HG02885 (cell line): ENCODE data around the gene AKAP9.
"Not testable (repeated sequence)": the region's sequence is repeated elsewhere in the genome, so short reads cannot be mapped to it uniquely, and the experiment has no call there.

Source experiments
- ATAC-seq: cut with Tn5 transposase; IDR thresholded peaks from one replicate; pipeline ENCODE4 v1.9.1; 2021; ENCODE audit warnings: mild to moderate bottlenecking; ENCODE audit not compliant: unreplicated experiment, poor library complexity

Gene AKAP9

DNA sequence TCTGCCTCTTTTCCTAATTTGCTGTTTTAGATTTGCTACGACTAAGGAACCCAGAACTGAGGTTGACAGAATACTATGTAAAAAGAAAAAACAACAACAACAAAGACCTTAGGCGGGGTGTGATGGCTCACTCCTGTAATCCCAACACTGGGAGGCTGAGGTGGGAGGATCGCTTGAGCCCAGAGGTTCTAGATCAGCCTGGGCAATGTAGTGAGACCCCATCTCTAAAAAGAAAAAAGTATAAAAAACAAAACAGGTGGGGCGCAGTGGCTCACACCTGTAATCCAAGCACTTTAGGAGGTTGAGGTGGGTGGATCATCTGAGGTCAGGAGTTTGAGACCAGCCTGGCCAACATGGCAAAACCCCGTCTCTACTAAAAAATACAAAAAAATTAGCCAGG, 4.3 kb downstream of the AKAP9 start:
- not testable (repeated sequence) for ATAC-seq

DNA sequence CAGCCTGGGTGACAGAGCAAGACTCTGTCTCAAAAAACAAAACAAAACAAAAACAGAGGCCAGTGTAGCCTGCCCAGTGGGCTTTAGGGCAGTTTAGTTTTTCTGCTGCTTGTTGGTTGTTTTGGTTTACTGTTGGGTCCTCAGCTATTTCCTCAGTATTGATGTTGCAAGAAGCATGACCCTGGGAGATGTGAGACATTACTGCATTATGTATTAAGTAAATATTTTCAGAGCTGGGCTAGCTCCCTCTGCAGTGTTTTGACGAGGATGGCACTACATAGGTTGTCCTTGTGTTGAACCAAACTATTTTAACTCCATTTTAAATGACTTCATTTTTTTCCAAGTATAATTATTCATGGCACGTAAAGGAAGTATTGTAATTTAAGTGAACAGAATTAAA, 4.8 kb downstream of the AKAP9 start:
- no peak for ATAC-seq

GRCh38 chr7:91946549-91946948, 5.9 kb downstream of the AKAP9 start:
- no peak for ATAC-seq

GRCh38 chr7:91947948-91948347, 7.3 kb downstream of the AKAP9 start:
- ATAC-seq, result no peak

DNA sequence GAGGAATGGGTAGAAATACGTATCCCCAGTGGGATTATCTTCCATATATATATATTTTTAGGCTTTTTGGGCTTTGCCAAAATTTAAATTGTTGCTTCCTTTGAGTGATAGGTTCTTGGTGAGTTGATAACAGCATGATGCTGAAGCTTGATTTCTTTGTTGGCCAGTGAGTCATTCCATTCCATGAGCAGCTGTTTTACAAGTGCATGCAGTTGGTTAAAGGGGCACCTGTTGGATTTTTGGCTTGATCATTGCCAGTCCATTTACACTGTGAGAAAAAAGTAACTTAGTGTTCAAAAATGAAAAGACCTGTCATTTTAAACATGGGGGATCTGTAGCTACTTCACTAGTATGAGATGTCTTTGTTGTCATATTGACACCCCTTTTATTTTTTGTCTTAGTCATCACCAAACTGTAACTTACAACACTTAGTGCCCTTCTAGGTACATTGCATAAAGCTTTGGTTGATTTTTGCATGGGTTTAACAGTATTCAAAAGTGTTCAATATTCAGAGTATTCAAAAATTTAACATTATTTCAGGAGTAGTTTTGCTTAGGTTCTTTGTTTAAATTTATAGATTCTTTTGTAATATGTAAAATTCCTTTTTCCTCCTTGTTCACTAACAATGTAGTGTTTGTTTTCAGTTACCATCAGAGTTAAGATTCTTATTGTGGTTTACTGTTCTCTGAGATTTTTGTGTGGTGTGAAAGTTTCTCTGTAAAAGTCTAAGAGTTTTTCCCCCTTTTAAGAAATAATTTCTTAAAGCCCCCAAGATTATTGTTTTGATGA, 8.8 kb downstream of the AKAP9 start:
- peak; percentile 51 for ATAC-seq

- ATAC-seq, result no peak
Measured at GRCh38 chr7:91953618-91954017, 13.0 kb downstream of the AKAP9 start.

- ATAC-seq, result not testable (repeated sequence)
Measured at GRCh38 chr7:91956464-91956863, 15.8 kb downstream of the AKAP9 start.

DNA sequence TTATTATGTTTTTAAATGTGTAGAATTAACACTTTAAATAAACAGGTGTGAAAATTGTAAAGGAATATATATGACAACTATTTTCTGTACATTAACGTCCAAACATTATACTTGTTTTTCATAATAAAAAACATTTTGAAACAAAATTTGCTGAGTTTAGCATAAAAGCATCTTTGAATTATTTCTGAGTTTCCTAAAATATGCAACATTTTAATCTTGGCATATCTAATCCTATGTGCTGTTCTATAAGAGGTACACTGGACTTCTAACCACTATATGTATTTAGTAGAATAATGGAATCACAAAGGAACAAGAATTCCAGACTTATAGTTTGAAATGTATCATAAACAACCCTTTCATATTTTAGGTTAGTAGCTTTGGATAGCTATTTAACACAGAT, 16.6 kb downstream of the AKAP9 start:
- no peak for ATAC-seq

GRCh38 chr7:91957823-91958222, 17.2 kb downstream of the AKAP9 start:
- no peak for ATAC-seq

DNA sequence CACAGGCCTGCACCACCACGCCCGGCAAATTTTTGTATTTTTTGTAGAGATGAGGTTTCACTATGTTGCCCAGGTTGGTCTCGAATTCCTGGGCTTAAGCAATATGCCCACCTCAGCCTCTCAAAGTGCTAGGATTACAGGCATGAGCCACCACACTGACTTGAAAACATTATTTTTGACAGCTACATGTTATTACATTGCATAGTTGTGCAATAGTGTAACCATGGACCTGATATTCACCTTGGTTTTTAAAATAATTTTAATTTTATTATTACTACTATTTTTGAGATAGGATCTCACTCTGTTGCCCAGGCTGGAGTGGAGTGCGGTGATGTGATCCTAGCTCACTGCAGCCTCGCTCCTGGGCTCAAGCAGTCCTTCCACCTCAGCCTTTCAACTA, 18.4 kb downstream of the AKAP9 start:
- ATAC-seq, result no peak

GRCh38 chr7:91961816-91962215, 21.2 kb downstream of the AKAP9 start:
- ATAC-seq, result no peak

- no peak for ATAC-seq
Measured at GRCh38 chr7:91962419-91962818, 21.8 kb downstream of the AKAP9 start.

DNA sequence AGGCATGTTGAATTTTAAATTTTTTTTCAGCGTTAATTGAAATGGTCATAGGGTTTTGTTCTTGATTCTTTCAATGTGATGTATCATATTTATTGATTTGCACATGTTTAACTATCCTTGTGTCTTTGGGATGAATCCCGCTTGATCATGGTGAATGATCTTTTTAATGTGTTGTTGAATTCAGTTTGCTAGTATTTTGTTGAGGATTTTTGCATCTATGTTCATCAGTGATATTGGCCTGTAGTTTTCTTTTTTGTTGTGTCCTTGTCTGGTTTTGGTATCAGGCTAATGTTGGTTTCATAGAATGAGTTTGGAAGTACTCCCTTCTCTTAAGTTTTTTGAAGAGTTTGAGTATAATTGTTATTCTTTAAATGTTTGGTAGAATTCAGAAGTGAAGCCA, 26.9 kb downstream of the AKAP9 start:
- not testable (repeated sequence) for ATAC-seq

- ATAC-seq, result no peak
Measured at GRCh38 chr7:91973639-91974038, 33.0 kb downstream of the AKAP9 start.

GRCh38 chr7:91974066-91974465, 33.4 kb downstream of the AKAP9 start:
- ATAC-seq, result no peak

DNA sequence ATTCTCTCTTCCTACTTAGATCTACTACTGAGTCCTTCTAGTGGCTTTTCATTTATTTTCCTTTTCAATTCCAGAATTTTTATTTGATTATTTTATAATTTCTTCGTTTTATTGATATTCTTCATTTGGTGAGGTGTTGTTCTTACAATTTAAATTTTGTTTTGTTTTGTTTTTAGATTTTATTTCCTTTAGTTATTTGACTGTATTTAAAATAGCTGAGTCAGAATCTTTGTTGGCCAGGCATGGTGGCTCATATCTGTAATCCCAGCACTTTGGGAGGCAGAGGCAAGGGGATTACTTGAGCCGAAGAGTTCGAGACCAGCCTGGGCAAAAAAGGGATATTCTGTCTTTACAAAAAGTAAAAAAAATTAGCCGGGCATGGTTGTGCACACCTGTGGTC, 36.1 kb downstream of the AKAP9 start:
- no peak for ATAC-seq

GRCh38 chr7:91979590-91979989, 38.9 kb downstream of the AKAP9 start:
- ATAC-seq, result no peak

DNA sequence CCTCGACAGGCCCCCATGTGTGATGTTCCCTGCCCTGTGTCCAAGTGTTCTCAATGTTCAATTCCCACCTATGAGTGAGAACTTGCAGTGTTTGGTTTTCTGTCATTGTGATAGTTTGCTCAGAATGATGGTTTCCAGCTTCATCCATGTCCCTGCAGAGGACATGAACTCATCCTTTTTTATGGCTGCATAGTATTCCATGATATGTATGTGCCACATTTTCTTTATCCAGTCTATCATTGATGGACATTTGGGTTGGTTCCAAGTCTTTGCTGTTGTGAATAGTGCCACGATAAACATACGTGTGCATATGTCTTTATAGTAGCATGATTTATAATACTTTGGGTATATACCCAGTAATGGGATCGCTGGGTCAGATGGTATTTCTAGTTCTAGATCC, 41.7 kb downstream of the AKAP9 start:
- ATAC-seq, result not testable (repeated sequence)

DNA sequence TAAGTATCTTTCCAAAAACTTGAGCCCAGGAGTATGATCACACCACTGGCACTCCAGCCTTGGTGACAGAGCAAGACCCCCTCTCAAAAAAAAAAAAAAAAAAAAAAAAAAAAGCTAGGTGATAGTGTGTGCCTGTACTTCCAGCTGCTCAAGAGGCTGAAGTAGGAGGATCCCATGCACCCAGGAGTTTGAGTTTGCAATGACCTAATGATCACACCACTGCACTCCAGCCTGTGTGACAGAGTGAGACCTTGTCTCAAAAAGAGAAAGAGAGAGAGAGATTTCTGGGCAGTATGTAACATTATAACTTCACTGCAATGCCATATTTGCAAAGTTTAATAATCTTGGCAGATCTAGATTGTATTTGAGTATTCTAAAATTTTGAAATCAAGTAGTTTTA, 47.6 kb downstream of the AKAP9 start:
- ATAC-seq, result no peak

DNA sequence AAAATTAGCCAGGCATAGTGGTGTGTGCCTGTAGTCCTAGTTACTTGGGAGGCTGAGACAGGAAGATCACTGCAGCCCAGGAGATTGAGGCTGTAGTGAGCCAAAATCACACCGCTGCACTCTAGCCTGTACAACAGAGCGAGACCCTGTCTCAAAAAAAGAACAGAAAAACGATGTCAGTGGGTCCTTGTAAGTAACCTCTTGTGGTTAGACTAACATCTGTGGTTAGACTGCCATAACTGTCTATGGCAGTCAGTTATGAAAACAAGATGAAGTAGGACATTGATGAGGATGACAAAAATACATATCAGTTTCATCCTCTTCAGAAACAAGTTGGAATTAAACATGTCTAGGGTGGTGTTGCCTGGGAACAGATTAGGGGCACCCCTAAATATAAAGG, 53.3 kb downstream of the AKAP9 start:
- ATAC-seq, result peak; percentile 56

DNA sequence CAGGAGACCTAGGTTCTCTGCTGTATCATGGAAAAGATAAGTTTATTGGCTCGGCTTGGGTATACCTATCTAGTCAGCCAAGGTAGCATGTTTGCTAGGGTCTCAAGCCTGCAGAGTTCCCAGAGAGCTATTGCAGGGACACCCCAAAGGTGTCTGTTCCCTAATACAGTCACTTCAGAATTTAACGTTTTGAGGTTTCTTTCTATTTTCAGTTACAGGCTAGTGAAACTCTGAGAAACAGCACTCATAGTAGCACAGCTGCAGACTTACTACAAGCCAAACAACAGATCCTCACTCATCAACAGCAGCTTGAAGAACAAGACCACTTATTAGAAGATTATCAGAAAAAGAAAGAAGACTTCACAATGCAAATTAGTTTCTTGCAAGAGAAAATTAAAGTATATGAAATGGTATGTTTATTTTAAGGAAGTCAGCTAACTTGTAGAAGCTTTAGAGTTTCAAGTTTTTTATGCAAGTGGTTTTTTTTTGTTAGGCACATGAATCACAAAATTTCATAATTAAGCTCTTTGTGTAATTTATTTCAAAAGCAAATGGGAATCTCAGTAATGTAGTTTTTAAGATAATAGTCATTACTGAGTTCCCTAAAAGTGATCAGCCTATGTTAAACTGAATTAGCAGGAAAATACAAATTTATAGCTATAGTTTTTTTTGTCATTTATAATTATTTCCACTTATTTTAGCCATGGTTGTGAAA, 54.9 kb downstream of the AKAP9 start:
- peak; percentile 97 for ATAC-seq
